Trophoblast cell (in vitro differentiated cells and primary cell): ENCODE data around the gene NUAK2.

Experiments used
- DNase-seq, 2 donors: peaks; one replicate each; pipeline ENCODE4 v3.0.0-alpha.2; 2016
- H2AFZ ChIP-seq: 2 replicates; pipeline ENCODE4 v1.6.1; 2013; ENCODE audit warnings: low read length, moderate library complexity, mild to moderate bottlenecking; ENCODE audit not compliant: insufficient read depth, poor library complexity
- H2AK5ac ChIP-seq: 2 replicates; pipeline ENCODE4 v1.6.1; 2013; ENCODE audit warnings: mild to moderate bottlenecking, low read length
- H2BK120ac ChIP-seq: 2 replicates; pipeline ENCODE4 v1.6.1; 2013; ENCODE audit warnings: low read length, mild to moderate bottlenecking, moderate library complexity; ENCODE audit not compliant: insufficient read depth, poor library complexity
- H2BK12ac ChIP-seq: 2 replicates; pipeline ENCODE4 v1.6.1; 2013; ENCODE audit warnings: mild to moderate bottlenecking, low read length, moderate library complexity
- H2BK5ac ChIP-seq: 2 replicates; pipeline ENCODE4 v1.6.1; 2013; ENCODE audit warnings: low read length, low read depth, moderate library complexity, mild to moderate bottlenecking; ENCODE audit not compliant: poor library complexity
- H3K14ac ChIP-seq: 2 replicates; pipeline ENCODE4 v1.6.1; 2013; ENCODE audit warnings: mild to moderate bottlenecking, low read length
- H3K18ac ChIP-seq: 2 replicates; pipeline ENCODE4 v1.6.1; 2013; ENCODE audit warnings: mild to moderate bottlenecking, low read length
- H3K23ac ChIP-seq: 2 replicates; pipeline ENCODE4 v1.6.1; 2013; ENCODE audit warnings: low read length
- H3K27ac ChIP-seq: 2 replicates; pipeline ENCODE4 v1.5.1; 2013; ENCODE audit warnings: low read depth, mild to moderate bottlenecking, inconsistent platforms, low read length, moderate library complexity
- H3K27me3 ChIP-seq: 2 replicates; pipeline ENCODE4 v1.6.1; 2013; ENCODE audit warnings: inconsistent platforms, mild to moderate bottlenecking, low read length, moderate library complexity; ENCODE audit not compliant: insufficient read depth
- H3K36me3 ChIP-seq, 2 experiments: 1 replicate in 1 of 2; 2 replicates in 1 of 2; pipeline ENCODE4 v1.6.1; 2013; ENCODE audit warnings: low read length in 2 of 2, mild to moderate bottlenecking in 2 of 2, moderate library complexity in 1 of 2; ENCODE audit not compliant: insufficient read depth in 2 of 2, control insufficient read depth in 1 of 2
- H3K4ac ChIP-seq: 2 replicates; pipeline ENCODE4 v1.6.1; 2013; ENCODE audit warnings: low read depth, mild to moderate bottlenecking, low read length, moderate library complexity
- H3K4me1 ChIP-seq, 2 experiments: 1 replicate in 1 of 2; 2 replicates in 1 of 2; pipeline ENCODE4 v1.6.1; 2013; ENCODE audit warnings: low read length in 2 of 2, mild to moderate bottlenecking in 2 of 2, moderate library complexity in 1 of 2; ENCODE audit not compliant: insufficient read depth in 2 of 2, control insufficient read depth in 1 of 2
- H3K4me2 ChIP-seq: 2 replicates; pipeline ENCODE4 v1.6.1; 2013; ENCODE audit warnings: inconsistent platforms, mild to moderate bottlenecking, low read length, moderate library complexity
- H3K4me3 ChIP-seq: 2 replicates; pipeline ENCODE4 v1.5.1; 2013; ENCODE audit warnings: mild to moderate bottlenecking, low read depth, low read length, inconsistent platforms
- H3K79me1 ChIP-seq: one replicate; pipeline ENCODE4 v1.6.1; 2013; ENCODE audit warnings: low read length
- H3K79me2 ChIP-seq: 2 replicates; pipeline ENCODE4 v1.6.1; 2013; ENCODE audit warnings: low read length, mild to moderate bottlenecking; ENCODE audit not compliant: control insufficient read depth, insufficient read depth, poor library complexity
- H3K9ac ChIP-seq: 2 replicates; pipeline ENCODE4 v1.6.1; 2013; ENCODE audit warnings: mild to moderate bottlenecking, low read length
- H3K9me3 ChIP-seq: 2 replicates; pipeline ENCODE4 v1.6.1; 2013; ENCODE audit warnings: low read depth, mild to moderate bottlenecking, control low read depth, inconsistent platforms, low read length; ENCODE audit not compliant: insufficient read depth
- H4K12ac ChIP-seq: 2 replicates; pipeline ENCODE4 v1.6.1; 2013; ENCODE audit warnings: low read depth, mild to moderate bottlenecking, low read length, moderate library complexity
- H4K8ac ChIP-seq: 2 replicates; pipeline ENCODE4 v1.6.1; 2013; ENCODE audit warnings: low read depth, mild to moderate bottlenecking, low read length, moderate library complexity
- H4K91ac ChIP-seq: one replicate; pipeline ENCODE4 v1.6.1; 2013; ENCODE audit warnings: low read depth, mild to moderate bottlenecking, low read length, moderate library complexity
- WGBS: extraction: QIAGEN DNeasy Blood & Tissue Kit; methylation state at CpG from one replicate; pipeline ENCODE4 v1.1.7; 2013; ENCODE audit warnings: missing lambda C conversion rate; ENCODE audit not compliant: insufficient read length, insufficient coverage; ENCODE audit errors: extremely low coverage; 5-methylcytosine and 5-hydroxymethylcytosine counted together

The NUAK2 gene

GRCh38 chr1:205358579-205358978, 37.0 kb upstream of the NUAK2 start:
- Histone ChIP-seq H3K14ac (no peak overlapping the region), H3K4me2 (no peak overlapping the region)

GRCh38 chr1:205357567-205357966, 36.0 kb upstream of the NUAK2 start:
- H3K4me3 ChIP-seq = no peak overlapping the region

More at GRCh38 chr1:205358579-205358978, 37.0 kb upstream of the NUAK2 start:
- no peak for DNase-seq
- H2BK12ac ChIP-seq = no peak overlapping the region
- no peak overlapping the region for H3K4ac ChIP-seq
- no peaks in the 10 kb centered on the region for H3K79me1 ChIP-seq
- no peaks in the 10 kb centered on the region for H3K4me1 ChIP-seq
- no peak overlapping the region for H4K91ac ChIP-seq
- no peaks in the 10 kb centered on the region for H3K79me2 ChIP-seq
- no peaks in the 10 kb centered on the region for H3K36me3 ChIP-seq
- H3K23ac ChIP-seq = no peak overlapping the region
- H3K27me3 ChIP-seq = no peaks in the 10 kb centered on the region
- no peak overlapping the region for H3K27ac ChIP-seq
- H3K9ac ChIP-seq = no peak overlapping the region
- no peak overlapping the region for H4K8ac ChIP-seq
- no peak overlapping the region for H3K4me3 ChIP-seq
- H2AK5ac ChIP-seq = no peak overlapping the region
- no peaks in the 10 kb centered on the region for H3K9me3 ChIP-seq
- H2AFZ ChIP-seq = no peak overlapping the region
- no peak overlapping the region for H4K12ac ChIP-seq
- no peak overlapping the region for H3K18ac ChIP-seq
- no peak overlapping the region for H2BK120ac ChIP-seq
- no peak overlapping the region for H2BK5ac ChIP-seq

GRCh38 chr1:205356440-205357139, 35.0 kb upstream of the NUAK2 start, which contains the start of gene KLHDC8A:
Gene KLHDC8A (minus strand): TSS chr1:205356922. CDS start chr1:205343604, 13,318 bp downstream.
- Histone ChIP-seq H2AK5ac (no peak within 1 kb of the TSS), H2BK5ac (no peak within 1 kb of the TSS), H3K27ac (no peak within 1 kb of the TSS), H3K36me3 (no peaks in the 10 kb centered on the region), H4K8ac (no peak within 1 kb of the TSS), H3K4ac (no peak within 1 kb of the TSS), H3K9me3 (peaks cover 2% of the 10 kb centered on the region), H4K91ac (no peak within 1 kb of the TSS), H3K4me1 (peaks cover 0 to 5% of the 10 kb centered on the region in 2 experiments), H2AFZ (no peak within 1 kb of the TSS), H3K79me1 (no peaks in the 10 kb centered on the region), H3K27me3 (no peaks in the 10 kb centered on the region), H2BK12ac (no peak within 1 kb of the TSS), H3K4me2 (no peak within 1 kb of the TSS), H3K18ac (no peak within 1 kb of the TSS), H3K4me3 (no peak within 1 kb of the TSS), H4K12ac (no peak within 1 kb of the TSS), H3K23ac (no peak within 1 kb of the TSS), H3K14ac (no peak within 1 kb of the TSS), H3K79me2 (no peaks in the 10 kb centered on the region), H2BK120ac (no peak within 1 kb of the TSS), H3K9ac (no peak within 1 kb of the TSS)
- WGBS = no CpG with 5 or more reads among the region's 20 CpGs
- DNase-seq = no peak

More at GRCh38 chr1:205357567-205357966, 36.0 kb upstream of the NUAK2 start:
- no peak overlapping the region for H2AFZ ChIP-seq
- H3K18ac ChIP-seq = no peak overlapping the region
- H3K14ac ChIP-seq = no peak overlapping the region
- no peak overlapping the region for H3K27ac ChIP-seq
- no peaks in the 10 kb centered on the region for H3K27me3 ChIP-seq
- no peak overlapping the region for H3K4ac ChIP-seq
- no peak overlapping the region for H4K12ac ChIP-seq
- no peaks in the 10 kb centered on the region for H3K79me2 ChIP-seq
- DNase-seq = no peak
- H3K4me2 ChIP-seq = no peak overlapping the region
- H2AK5ac ChIP-seq = no peak overlapping the region
- no peaks in the 10 kb centered on the region for H3K4me1 ChIP-seq
- H2BK120ac ChIP-seq = no peak overlapping the region
- H3K36me3 ChIP-seq = no peaks in the 10 kb centered on the region
- WGBS = no CpG with 5 or more reads among the region's 3 CpGs
- H4K91ac ChIP-seq = no peak overlapping the region
- H2BK12ac ChIP-seq = no peak overlapping the region
- H3K9ac ChIP-seq = no peak overlapping the region
- H3K9me3 ChIP-seq = no peaks in the 10 kb centered on the region
- no peak overlapping the region for H4K8ac ChIP-seq
- no peak overlapping the region for H2BK5ac ChIP-seq
- no peak overlapping the region for H3K23ac ChIP-seq
- no peaks in the 10 kb centered on the region for H3K79me1 ChIP-seq

- WGBS = no CpG with 5 or more reads among the region's 3 CpGs
- H4K12ac ChIP-seq = no peak overlapping the region
Measured at GRCh38 chr1:205355075-205355453, 33.5 kb upstream of the NUAK2 start.

More at GRCh38 chr1:205355075-205355453, 33.5 kb upstream of the NUAK2 start:
- no peak overlapping the region for H3K4ac ChIP-seq
- no peak for DNase-seq
- H3K79me1 ChIP-seq = peaks cover 2% of the 10 kb centered on the region
- H3K36me3 ChIP-seq = no peaks in the 10 kb centered on the region
- H2AFZ ChIP-seq = no peak overlapping the region
- no peak overlapping the region for H3K4me2 ChIP-seq
- no peak overlapping the region for H3K14ac ChIP-seq
- no peak overlapping the region for H3K9ac ChIP-seq
- no peak overlapping the region for H4K91ac ChIP-seq
- no peak overlapping the region for H3K23ac ChIP-seq
- no peak overlapping the region for H4K8ac ChIP-seq
- no peak overlapping the region for H2AK5ac ChIP-seq
- no peak overlapping the region for H2BK5ac ChIP-seq
- no peak overlapping the region for H3K27ac ChIP-seq
- no peak overlapping the region for H3K18ac ChIP-seq
- no peaks in the 10 kb centered on the region for H3K27me3 ChIP-seq
- H3K9me3 ChIP-seq = peaks cover 3% of the 10 kb centered on the region
- no peak overlapping the region for H2BK120ac ChIP-seq
- H2BK12ac ChIP-seq = no peak overlapping the region
- no peaks in the 10 kb centered on the region for H3K79me2 ChIP-seq
- peaks cover 3 to 8% of the 10 kb centered on the region in 2 experiments for H3K4me1 ChIP-seq
- no peak overlapping the region for H3K4me3 ChIP-seq
